Midbrain (tissue), 1 donor: Measurements from ENCODE around the gene ANXA2.
"Not testable (repeated sequence)": the region's sequence is repeated elsewhere in the genome, so short reads cannot be mapped to it uniquely, and the experiment has no call there.

Experiments
- DNase-seq: peaks from one replicate; lab custom pipeline; 2025; lab: John Stamatoyannopoulos, UW

The ANXA2 gene

GRCh38 chr15:60410350-60410749 is 12.6 kb upstream of the ANXA2 start:
- DNase-seq: not testable (repeated sequence)

GRCh38 chr15:60408463-60408981 is 10.7 kb upstream of the ANXA2 start:
- DNase-seq: no peak

GRCh38 chr15:60407415-60407805 is 9.6 kb upstream of the ANXA2 start:
- no peak for DNase-seq

GRCh38 chr15:60406513-60407414 is 9.0 kb upstream of the ANXA2 start:
- DNase-seq: no peak

GRCh38 chr15:60405399-60405798 is 7.6 kb upstream of the ANXA2 start:
- no peak for DNase-seq

GRCh38 chr15:60404351-60404750 is 6.6 kb upstream of the ANXA2 start:
- not testable (repeated sequence) for DNase-seq

- no peak for DNase-seq
These were observed 3.2 kb upstream of the ANXA2 start for GRCh38 chr15:60400944-60401343.

- no peak for DNase-seq
These were observed 2.1 kb upstream of the ANXA2 start for GRCh38 chr15:60399931-60400330.

- no peak for DNase-seq
These were observed 1.6 kb upstream of the ANXA2 start for GRCh38 chr15:60399246-60399915.

- DNase-seq: no peak
These were observed 621 bp downstream of the ANXA2 start for GRCh38 chr15:60396958-60397771.

GRCh38 chr15:60396560-60396957 is 1.2 kb downstream of the ANXA2 start:
- no peak for DNase-seq

- DNase-seq: no peak
These were observed 1.7 kb downstream of the ANXA2 start for GRCh38 chr15:60396100-60396499.

GRCh38 chr15:60395276-60396011 is 2.3 kb downstream of the ANXA2 start:
- no peak for DNase-seq

GRCh38 chr15:60394689-60395097 is 3.1 kb downstream of the ANXA2 start:
- no peak for DNase-seq

- DNase-seq: no peak
These were observed 4.6 kb downstream of the ANXA2 start for GRCh38 chr15:60392986-60393790.

- DNase-seq: no peak
These were observed 5.2 kb downstream of the ANXA2 start for GRCh38 chr15:60392601-60392985.

- DNase-seq: no peak
These were observed 6.0 kb downstream of the ANXA2 start for GRCh38 chr15:60391722-60392315.

GRCh38 chr15:60390871-60391501 is 6.8 kb downstream of the ANXA2 start:
- no peak for DNase-seq

- no peak for DNase-seq
These were observed 7.6 kb downstream of the ANXA2 start for GRCh38 chr15:60390231-60390630.
